SKM-1 (cell line): ENCODE results near the gene ABCC6.
"Not testable (repeated sequence)": the region's sequence is repeated elsewhere in the genome, so short reads cannot be mapped to it uniquely, and the experiment has no call there.

ENCODE experiments used
- DNase-seq: peaks from one replicate; lab custom pipeline; 2025; ENCODE audit not compliant: unreplicated experiment; lab: John Stamatoyannopoulos, UW

Gene ABCC6

DNA sequence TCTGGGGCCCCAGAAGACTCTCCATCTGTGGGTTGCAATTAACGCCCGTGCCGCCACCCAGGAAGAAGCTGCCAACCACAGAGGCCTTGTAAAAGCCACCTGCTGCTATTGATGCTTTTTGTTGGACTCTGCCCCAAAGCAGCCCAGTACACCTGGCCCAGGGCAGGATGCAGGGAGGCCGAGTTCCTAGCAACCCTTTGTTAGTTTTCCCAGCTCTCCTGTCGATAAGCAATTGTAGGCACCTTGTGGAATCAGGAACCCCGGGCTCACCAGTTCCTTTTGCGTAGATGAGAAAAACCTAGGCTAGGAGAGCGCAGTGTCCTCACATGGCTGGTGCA is 103.3 kb downstream of the ABCC6 start:
- no peak for DNase-seq

DNA sequence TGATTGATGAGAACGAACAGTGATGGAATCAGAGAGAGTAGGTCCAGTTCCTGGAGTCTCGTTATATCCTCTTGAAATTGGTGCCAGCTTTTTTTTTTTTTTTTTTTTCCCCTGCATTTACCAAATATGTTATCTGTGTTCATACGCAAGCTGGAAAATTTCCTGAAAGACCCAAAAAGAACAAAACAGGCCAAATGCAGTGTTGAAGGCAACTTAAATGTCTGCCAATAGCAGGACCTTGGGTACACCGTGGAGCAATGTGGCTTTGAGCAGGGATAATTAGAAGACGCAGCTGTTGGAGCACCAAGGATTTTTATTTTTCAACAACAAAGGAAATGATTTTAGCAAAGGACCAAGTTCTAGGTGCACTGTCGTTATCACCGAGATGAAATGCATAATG is 105.0 kb downstream of the ABCC6 start:
- no peak for DNase-seq

DNA sequence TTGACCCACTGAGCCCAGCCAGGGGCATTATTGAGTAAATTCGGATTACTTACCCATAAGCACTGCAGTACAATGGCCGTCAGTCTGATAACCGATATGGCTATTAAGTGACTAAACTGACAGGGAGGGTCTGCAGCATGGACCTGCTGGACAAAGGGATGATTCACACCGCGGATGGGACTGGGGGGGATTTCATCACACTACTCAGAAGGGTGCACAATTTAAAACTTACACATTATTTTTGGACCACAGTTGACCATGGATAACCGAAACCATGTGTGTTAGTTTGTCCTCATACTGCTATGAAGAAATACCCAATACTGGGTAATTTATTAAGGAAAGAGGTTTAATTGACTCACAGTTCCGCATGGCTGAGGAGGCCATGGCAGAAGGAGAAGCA is 106.5 kb downstream of the ABCC6 start:
- no peak for DNase-seq

DNA sequence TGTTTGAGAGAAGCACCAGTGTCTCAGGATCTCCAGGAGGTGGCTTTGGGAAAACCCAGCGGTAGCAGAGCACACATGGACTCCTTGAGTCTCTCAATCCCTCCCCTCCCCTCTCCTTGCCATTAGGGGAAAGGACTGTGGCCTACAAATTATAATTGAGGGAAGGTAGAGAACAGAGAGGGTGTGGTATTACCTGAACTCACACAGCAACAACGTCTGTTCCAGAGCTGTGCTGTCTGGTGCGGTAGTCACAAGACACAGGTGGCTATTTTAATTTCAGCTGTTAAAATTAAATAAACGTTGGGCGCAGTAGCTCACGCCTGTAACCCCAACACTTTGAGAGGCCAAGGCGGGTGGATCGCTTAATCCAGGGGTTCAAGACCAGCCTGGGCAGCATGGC is 110.2 kb downstream of the ABCC6 start:
- DNase-seq: no peak

DNA sequence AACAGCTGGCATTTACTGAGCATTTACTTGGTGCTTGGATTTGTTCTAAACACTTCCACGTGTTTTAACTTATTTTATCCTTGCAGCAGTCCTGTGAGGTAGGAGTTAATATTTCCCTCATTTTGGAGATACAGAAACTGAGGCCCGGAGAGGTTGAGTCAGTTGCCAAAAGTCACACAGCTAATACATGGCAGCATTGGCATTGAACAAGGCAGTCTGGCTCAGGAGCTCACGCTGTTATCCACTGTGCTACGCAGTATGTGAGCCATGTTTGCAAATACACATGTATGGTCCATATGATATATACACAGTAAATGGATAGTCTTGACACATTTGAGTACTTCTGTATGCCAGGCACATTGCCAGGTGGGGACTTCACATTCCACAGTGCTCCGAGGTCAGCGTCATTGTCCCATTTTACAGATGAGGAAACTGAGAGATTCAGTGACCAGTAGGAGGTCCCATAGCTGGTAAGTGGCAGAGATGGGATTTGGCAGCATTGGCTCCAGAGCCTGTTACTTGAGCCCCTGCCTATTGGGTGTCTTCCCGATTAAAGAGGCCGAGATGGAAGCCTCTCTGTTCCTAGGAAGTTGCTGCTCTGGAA is 110.7 kb downstream of the ABCC6 start:
- DNase-seq: no peak

DNA sequence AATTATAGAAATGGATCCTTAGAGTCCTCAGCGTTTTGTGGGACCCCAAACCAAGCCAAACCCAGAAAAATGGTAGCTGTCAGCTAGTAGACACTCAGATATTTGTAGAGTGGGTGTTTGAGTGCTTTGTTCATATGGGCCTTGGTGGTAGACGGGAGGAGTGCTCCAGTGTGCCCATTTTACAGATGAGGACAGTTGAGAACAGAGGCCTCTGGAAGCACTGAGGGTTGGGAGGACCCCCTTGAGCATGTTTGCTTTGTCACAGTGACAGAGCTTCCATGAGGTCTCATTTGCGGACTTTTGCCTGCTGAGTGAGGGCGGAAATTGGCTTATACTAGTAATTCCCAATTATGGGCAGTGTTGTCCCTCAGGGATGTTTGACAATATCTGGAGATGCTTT is 111.7 kb downstream of the ABCC6 start:
- DNase-seq: no peak

DNA sequence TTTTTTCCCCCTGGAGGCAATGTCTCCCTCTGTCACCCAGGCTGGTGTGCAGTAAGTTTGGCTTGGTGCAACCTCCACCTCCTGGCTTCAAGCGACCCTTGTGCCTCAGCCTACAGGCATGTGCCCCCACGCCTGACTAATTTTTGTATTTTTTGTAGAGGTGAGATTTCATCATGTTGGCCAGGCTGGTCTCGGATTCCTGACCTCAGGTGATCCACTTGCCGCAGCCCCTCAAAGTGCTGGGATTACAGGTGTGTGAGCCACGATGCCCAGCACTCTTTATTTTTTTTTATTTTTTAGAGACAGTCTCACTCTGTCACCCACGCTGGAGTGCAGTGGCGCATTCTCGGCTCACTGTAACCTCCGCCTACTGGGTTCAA is 113.2 kb downstream of the ABCC6 start:
- no peak for DNase-seq

DNA sequence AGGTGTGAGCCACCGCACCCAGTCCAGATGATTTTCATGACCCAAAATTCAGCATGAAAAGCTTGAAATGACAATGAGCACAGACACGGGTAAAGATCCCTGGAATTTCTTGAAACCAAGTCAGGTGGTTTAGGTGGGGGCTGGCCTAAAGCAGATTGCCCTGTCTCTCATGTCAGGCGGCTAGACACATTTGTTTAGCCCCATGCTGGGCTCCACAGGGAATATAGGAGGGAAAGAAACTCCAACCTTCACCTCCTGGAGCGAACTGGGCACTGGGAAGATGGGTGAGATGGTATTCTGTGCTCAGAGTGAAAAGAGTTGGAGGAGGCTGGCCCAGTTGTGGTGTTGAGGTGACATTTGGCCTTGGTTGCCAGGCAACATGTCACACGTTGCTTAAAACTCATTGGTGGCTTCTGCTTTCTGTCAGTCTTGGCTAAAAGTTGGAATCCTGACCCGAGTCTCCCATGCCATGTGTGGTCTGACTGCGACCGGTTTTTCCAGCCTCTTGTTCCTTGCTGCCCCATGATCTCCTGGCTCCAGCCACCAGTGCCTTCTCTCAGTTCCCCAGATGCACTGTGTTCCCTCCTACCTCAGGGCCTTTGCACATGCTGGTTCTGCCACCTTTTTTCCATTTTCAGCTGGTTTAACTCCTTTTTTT is 113.7 kb downstream of the ABCC6 start:
- DNase-seq: no peak

DNA sequence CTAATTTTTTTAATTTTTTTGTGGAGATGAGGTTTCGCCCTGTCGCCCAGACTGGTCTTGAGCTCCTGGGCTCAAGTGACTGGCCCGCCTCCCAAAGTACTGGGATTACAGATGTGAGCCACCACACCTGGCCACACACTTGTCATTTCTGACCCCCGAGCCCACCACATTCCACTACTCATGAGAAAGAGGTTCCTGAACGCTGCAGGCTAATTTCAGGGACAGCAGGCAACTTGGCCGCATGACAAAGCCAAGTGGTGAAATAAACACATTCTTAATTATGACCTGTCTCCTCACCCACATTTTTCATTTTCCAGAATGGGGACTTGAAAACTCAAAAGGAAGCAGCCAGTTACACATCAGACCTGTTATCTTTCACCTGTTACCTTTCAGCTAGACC is 114.5 kb downstream of the ABCC6 start:
- DNase-seq: no peak

DNA sequence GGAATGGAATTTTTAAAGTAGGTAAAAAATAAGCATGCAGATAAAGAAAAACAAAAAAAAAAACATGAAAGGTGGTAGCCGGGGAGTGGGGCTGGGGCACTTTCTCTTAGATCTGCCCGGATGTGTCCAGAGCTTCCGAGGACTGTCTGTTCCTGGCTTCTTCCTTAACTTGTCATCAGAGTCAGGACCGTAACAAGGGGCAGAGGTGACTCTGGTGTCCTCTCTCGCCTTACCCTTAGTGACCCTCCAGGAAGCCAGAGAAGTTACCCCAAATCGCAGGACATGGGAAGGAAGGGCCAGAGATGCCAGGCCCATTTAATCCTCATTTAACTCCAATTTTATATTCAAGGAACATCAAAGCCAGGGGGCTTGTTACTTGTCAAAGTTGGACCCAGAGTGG is 115.5 kb downstream of the ABCC6 start:
- DNase-seq: no peak

DNA sequence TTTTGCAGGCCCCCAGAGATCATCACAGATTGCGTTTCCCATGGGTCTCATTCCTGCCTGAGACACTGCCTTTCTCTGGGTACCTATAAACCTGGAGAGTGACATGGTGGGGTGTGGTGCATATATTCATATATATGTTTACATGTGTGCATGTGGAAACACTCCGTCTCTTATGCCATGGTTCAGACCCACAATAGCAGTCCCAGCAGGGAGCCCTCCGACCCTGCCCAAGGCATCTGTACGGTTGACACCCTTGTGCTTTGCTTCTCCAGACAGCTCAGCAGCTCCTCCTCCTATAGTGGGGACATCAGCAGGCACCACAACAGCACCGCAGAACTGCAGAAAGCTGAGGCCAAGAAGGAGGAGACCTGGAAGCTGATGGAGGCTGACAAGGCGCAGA is 116.8 kb downstream of the ABCC6 start:
- DNase-seq: no peak

DNA sequence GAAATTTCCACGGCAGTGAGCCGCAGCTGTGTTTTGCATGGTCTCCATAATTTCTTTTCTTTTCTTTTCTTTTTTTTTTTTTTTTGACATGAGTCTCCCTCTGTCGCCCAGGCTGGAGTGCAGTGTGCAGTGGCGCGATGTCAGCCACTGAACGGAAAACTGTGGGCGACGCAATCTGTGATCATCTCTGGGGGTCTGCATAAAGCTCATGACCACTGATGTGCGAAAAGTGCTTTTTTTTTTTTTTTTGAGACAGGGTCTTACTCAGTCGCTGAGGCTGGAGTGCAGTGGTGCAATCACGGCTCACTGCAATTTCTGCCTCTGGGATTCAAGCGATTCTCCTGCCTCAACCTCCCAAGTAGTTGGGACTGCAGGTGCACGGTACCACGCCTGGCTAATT is 117.6 kb downstream of the ABCC6 start:
- DNase-seq: no peak

DNA sequence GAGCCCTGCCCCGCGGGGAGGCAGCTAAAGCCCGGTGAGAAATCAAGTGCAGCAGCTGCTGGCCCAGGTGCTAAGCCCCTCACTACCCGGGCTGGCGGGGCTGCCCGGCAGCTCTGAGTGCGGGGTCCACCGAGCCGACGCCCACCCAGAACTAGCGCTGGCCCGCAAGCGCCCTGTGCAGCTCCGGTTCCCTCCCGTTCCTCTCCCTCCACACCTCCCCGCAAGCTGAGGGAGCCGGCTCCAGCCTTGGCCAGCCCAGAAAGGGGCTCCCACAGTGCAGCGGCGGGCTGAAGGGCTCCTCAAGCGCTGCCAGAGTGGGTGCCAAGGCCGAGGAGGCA is 118.5 kb downstream of the ABCC6 start:
- not testable (repeated sequence) for DNase-seq

DNA sequence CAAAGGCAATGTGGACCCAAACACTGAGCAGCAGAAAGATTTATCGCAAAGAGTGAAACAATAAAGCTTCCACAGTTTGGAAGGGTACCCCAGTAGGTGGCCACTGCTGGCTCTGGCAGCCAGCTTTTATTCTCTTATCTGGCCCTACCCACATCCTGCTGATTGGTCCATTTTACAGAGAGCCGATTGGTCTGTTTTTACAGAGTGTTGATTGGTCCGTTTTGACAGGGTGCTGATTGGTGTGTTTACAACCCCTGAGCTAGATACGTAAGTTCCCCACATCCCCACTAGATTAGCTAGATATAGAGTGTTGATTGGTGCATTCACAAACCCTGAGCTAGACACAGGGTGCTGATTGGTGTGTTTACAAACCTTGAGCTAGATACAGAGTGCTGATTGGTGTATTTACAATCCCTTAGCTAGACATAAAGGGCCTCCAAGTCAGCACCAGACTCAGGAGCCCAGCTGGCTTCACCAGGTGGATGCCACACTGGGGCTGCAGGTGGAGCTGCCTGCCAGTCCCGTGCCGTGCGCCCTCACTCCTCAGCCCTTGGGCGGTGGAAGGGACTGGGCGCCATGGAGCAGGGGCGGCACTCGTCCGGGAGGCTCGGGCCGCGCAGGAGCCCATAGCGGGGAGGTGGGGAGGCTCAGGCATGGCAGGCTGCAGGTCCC is 119.0 kb downstream of the ABCC6 start:
- DNase-seq: not testable (repeated sequence)

DNA sequence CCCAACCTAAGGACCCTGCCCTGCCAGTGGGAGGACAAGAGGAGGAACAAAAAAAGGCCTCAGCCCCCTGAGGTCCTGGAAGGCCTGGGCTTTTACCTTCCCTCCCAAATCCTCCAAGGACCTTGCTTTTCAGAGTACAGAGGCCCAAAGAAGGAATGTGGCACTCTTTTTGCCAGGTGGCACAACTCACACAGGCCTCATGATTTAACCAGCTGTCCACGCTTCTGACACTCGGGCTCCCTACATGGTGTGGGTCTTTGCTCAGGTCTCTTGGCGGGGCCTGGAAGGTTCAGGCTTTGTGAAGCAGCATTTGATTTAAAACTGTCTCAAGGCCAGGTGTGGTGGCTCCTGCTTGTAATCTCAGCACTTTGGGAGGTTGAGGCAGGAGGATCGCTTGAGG is 120.6 kb downstream of the ABCC6 start:
- no peak for DNase-seq

DNA sequence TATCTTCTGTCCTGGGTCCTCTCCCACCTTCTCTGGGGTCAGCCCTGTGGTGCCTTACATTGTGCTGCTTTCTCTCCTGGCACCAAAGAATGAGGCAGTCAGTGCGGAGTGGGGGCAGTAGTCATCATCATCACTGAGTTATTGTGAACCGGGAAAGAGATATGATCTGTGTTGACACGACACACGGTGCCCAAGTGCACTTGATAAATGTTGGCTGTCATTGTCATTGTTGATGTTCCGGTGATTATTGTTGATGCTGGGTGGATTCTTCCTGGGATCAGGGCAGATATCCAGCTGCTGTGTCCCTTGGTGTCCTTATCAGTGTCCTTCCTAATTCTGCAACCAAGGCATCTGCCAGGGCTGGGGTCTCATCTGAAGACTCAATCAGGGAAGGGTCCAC is 121.7 kb downstream of the ABCC6 start:
- DNase-seq: no peak

DNA sequence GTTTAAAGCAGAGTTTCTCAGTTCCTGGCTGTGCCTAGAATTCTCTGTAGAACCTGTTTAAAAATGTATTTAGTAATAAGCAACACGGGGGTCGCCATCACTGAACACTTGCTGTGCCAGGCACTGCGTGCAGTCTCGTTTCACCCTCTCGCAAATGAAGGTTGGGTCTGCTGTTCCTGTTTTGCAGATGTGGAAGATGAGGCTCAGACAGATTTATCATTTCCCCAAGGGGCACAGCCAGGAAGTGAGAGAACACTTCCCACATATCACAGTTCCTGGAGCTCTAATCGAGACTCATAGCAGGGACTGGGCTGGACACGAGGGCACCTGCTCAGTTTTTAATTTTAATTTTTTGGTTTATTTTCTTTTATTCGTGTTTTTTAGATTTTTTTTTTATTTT is 122.7 kb downstream of the ABCC6 start:
- DNase-seq: no peak

DNA sequence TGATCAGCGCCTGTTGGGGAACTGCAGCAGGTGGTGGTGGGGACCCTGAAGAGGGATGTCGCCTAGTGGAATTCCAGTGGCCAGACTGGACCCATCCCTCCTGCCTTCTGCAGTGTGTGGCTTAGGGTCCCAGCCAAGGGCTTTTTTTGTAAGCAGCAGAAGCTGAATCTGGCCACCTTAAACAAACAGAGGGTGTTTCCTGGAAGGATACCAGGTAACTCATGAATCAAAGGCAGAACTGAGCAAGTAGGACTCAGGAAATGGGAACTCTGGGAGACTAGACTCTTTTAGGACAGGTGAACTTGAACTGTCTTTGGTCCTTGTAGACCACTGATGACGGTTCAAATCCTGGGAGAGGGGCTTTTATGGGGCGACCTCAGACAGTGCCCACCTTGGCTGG is 124.0 kb downstream of the ABCC6 start:
- no peak for DNase-seq
